Vagina (tissue), 2 donors: ENCODE data around the gene FGD4.

Experiments used
- POLR2A ChIP-seq, 2 donors: fragments of 450-650 bp; IDR thresholded peaks; one replicate each; pipeline ENCODE4 v1.6.1; 2017; ENCODE audit warnings: antibody characterized with exemption in 2 of 2, mild to moderate bottlenecking in 2 of 2, moderate library complexity in 2 of 2
- TF ChIP-seq, protein P1 (sequence below), 3 experiments: fragments of 450-650 bp in 2 of 3; fragments of 200-600 bp in 1 of 3; sonication (generic) in 1 of 3; IDR thresholded peaks; one replicate each; pipeline ENCODE4 v1.5.1; 2017 to 2019; ENCODE audit warnings: antibody characterized with exemption in 3 of 3, mild to moderate bottlenecking in 2 of 3, moderate library complexity in 2 of 3

- TF ChIP-seq POLR2A (IDR thresholded peaks at IDR 0.05) = no peak
- TF ChIP-seq, protein P1, sequence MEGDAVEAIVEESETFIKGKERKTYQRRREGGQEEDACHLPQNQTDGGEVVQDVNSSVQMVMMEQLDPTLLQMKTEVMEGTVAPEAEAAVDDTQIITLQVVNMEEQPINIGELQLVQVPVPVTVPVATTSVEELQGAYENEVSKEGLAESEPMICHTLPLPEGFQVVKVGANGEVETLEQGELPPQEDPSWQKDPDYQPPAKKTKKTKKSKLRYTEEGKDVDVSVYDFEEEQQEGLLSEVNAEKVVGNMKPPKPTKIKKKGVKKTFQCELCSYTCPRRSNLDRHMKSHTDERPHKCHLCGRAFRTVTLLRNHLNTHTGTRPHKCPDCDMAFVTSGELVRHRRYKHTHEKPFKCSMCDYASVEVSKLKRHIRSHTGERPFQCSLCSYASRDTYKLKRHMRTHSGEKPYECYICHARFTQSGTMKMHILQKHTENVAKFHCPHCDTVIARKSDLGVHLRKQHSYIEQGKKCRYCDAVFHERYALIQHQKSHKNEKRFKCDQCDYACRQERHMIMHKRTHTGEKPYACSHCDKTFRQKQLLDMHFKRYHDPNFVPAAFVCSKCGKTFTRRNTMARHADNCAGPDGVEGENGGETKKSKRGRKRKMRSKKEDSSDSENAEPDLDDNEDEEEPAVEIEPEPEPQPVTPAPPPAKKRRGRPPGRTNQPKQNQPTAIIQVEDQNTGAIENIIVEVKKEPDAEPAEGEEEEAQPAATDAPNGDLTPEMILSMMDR (IDR thresholded peaks at IDR 0.05) = no peak
Observed at GRCh38 chr12:32585680-32586079, 186.3 kb downstream of the FGD4 start.
